ENCODE results near the gene HAT1. TPM values are rescaled to one million over a fixed set of nuclear protein-coding genes. Genes with fewer than 3 reads are reported as not detected.

The HAT1 gene
- polyA plus RNA-seq, 3 donors: 16.9 to 63.3 (median 62.8) TPM

DNA sequence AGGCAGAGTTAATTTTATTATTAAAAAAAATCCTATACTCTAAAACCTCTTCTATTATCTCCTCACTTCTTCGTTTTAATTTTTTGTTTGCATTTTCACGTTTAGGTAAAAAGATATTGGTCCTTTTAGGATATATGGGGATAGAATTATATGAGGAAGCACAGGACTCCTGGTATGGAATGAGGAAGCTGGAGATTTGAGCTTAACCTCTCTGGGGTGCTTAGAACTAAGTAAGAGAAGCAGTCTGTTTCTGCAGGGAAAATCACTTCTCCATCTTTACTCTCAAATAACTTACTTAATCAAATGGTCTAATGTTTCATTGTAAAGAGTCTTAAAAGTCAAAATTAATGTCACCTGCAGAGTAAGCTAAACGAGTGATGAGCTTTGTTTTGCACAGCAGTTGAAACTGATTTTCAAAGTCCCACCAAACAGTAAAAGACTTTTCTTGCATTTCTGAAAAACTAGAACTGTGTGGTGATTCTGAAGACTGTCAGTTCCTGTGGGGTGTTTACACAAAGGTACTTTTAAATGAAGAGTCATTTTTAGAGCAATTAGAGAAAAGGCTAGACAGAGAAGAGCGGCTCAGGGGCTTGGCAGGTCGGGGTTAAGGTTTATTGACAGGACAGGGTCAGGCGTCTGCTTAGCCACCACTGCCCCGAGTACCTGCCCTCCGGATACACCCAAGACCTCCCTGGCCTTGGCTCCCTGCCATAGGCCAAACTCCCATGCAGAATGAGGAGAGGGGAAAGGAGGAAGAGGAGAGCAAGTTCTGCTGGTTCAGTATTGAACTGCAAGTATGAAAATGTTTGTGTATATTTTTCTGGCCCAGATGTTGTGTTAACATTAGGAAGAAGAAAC lies 99.0 kb downstream of the HAT1 start:
- H3K36me3 Mint-ChIP-seq: peaks cover 0 to 5% of the 10 kb centered on the region in 2 donors
- Histone ChIP-seq H3K9me3 (replicated peaks in 1 of 2; ENCODE audit: control insufficient read depth in 1 of 2, insufficient read depth in 1 of 2, low read length in 2 of 2) (no peaks in the 10 kb centered on the region), H3K79me2 (ENCODE audit: insufficient read depth, low read length) (no peaks in the 10 kb centered on the region), H2AFZ (ENCODE audit: insufficient read depth, low read depth, low read length, poor library complexity, severe bottlenecking) (peak overlapping the region; percentile 16), H3K36me3 (replicated peaks in 1 of 2; ENCODE audit: control insufficient read depth in 1 of 2, insufficient read depth in 2 of 2, low read length in 2 of 2) (no peaks in the 10 kb centered on the region), H3K4me3 (replicated peaks in 1 of 3; ENCODE audit: low read depth in 2 of 3, low read length in 3 of 3) (no peak overlapping the region), H3K27ac (ENCODE audit: low read depth in 1 of 2, low read length in 2 of 2) (no peak overlapping the region), H3K4me1 (ENCODE audit: control insufficient read depth in 1 of 2, insufficient read depth in 2 of 2, low read length in 2 of 2) (peaks cover 23 to 26% of the 10 kb centered on the region in 2 donors), H3K9ac (ENCODE audit: insufficient read depth, low read length, poor library complexity, severe bottlenecking) (no peak overlapping the region), H3K4me2 (replicated peaks; ENCODE audit: extremely low read depth, low read length, poor library complexity, severe bottlenecking) (no peak overlapping the region), H4K20me1 (ENCODE audit: insufficient read depth, low read length) (no peaks in the 10 kb centered on the region), H3K27me3 (ENCODE audit: control insufficient read depth in 2 of 2, insufficient read depth in 2 of 2, low read length in 2 of 2) (no peaks in the 10 kb centered on the region)
- peak overlapping the region in 3 of 7 donors; percentile 26 to 70 (median 65) for H3K27ac Mint-ChIP-seq
- WGBS (ENCODE audit: insufficient coverage): 86% methylated on average over 3 of the region's 8 CpGs
- H3K9me3 Mint-ChIP-seq: no peaks in the 10 kb centered on the region
- peaks cover 28% of the 10 kb centered on the region for H3K4me1 Mint-ChIP-seq
- TF ChIP-seq, protein P1, sequence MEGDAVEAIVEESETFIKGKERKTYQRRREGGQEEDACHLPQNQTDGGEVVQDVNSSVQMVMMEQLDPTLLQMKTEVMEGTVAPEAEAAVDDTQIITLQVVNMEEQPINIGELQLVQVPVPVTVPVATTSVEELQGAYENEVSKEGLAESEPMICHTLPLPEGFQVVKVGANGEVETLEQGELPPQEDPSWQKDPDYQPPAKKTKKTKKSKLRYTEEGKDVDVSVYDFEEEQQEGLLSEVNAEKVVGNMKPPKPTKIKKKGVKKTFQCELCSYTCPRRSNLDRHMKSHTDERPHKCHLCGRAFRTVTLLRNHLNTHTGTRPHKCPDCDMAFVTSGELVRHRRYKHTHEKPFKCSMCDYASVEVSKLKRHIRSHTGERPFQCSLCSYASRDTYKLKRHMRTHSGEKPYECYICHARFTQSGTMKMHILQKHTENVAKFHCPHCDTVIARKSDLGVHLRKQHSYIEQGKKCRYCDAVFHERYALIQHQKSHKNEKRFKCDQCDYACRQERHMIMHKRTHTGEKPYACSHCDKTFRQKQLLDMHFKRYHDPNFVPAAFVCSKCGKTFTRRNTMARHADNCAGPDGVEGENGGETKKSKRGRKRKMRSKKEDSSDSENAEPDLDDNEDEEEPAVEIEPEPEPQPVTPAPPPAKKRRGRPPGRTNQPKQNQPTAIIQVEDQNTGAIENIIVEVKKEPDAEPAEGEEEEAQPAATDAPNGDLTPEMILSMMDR (IDR thresholded peaks at IDR 0.05): no peak
- DNase-seq: peak in 2 of 3 donors; percentile 27 to 35
- intact Hi-C loops (cut with micrococcal nuclease): no loop called here
- H3K4me3 Mint-ChIP-seq: no peak overlapping the region
- H3K27me3 Mint-ChIP-seq (ENCODE audit: low read depth in 3 of 3): no peaks in the 10 kb centered on the region

DNA sequence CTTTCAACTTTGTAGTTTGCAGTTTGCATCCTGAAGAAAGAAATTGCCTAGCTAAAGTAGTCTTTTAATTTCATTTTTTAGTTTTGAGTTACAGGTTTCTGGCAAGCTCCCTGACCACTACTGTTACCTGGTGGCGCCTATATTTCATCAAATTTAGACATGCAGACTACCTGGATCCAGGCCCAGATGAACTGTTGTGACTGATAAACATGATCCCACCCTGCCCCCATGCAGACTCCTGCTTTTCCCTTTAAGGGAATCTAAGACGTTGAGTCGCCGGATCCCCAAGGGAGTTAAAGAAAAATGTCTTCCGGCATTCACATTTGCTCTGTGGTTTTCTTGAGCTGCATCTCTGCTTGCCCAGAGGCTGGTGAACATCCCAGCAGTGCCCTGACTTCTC lies 99.7 kb downstream of the HAT1 start:
- Histone ChIP-seq H4K20me1 (ENCODE audit: insufficient read depth, low read length) (no peaks in the 10 kb centered on the region), H3K4me1 (ENCODE audit: control insufficient read depth in 1 of 2, insufficient read depth in 2 of 2, low read length in 2 of 2) (peaks cover 22 to 23% of the 10 kb centered on the region in 2 donors), H3K27ac (ENCODE audit: low read depth in 1 of 2, low read length in 2 of 2) (no peak overlapping the region), H3K9me3 (replicated peaks in 1 of 2; ENCODE audit: control insufficient read depth in 1 of 2, insufficient read depth in 1 of 2, low read length in 2 of 2) (no peaks in the 10 kb centered on the region), H2AFZ (ENCODE audit: insufficient read depth, low read depth, low read length, poor library complexity, severe bottlenecking) (peak overlapping the region; percentile 16), H3K79me2 (ENCODE audit: insufficient read depth, low read length) (no peaks in the 10 kb centered on the region), H3K4me3 (replicated peaks in 1 of 3; ENCODE audit: low read depth in 2 of 3, low read length in 3 of 3) (no peak overlapping the region), H3K36me3 (replicated peaks in 1 of 2; ENCODE audit: control insufficient read depth in 1 of 2, insufficient read depth in 2 of 2, low read length in 2 of 2) (no peaks in the 10 kb centered on the region), H3K4me2 (replicated peaks; ENCODE audit: extremely low read depth, low read length, poor library complexity, severe bottlenecking) (no peak overlapping the region), H3K27me3 (ENCODE audit: control insufficient read depth in 2 of 2, insufficient read depth in 2 of 2, low read length in 2 of 2) (no peaks in the 10 kb centered on the region), H3K9ac (ENCODE audit: insufficient read depth, low read length, poor library complexity, severe bottlenecking) (no peak overlapping the region)
- Mint-ChIP-seq H3K27ac (no peak overlapping the region), H3K4me1 (peaks cover 24% of the 10 kb centered on the region), H3K36me3 (peaks cover 0 to 5% of the 10 kb centered on the region in 2 donors), H3K27me3 (ENCODE audit: low read depth in 3 of 3) (no peaks in the 10 kb centered on the region), H3K9me3 (no peaks in the 10 kb centered on the region), H3K4me3 (no peak overlapping the region)
- intact Hi-C loops (cut with micrococcal nuclease): no loop called here
- no peak for DNase-seq
- TF ChIP-seq, protein P1 (IDR thresholded peaks at IDR 0.05): no peak
- WGBS (ENCODE audit: insufficient coverage): 93% methylated on average over 3 of the region's 5 CpGs

Data from CD14-positive monocyte (primary cell).